ENCODE results near the gene DHRS7C.

The DHRS7C gene

GRCh38 chr17:9769036-9769695, 22.2 kb downstream of the DHRS7C start:
- H2AFZ ChIP-seq (ENCODE audit: low read depth): no peak overlapping the region
- TF ChIP-seq CTCF (conservative IDR thresholded peaks at IDR 0.05; ENCODE audit: low read depth, low read length): no peak
- no peaks in the 10 kb centered on the region for H3K27me3 ChIP-seq (ENCODE audit: insufficient read depth, low read depth)
- no peak overlapping the region for H3K27ac ChIP-seq
- no peaks in the 10 kb centered on the region for H3K36me3 ChIP-seq (ENCODE audit: insufficient read depth)
- H3K4me3 ChIP-seq (IDR thresholded peaks at IDR 0.05; ENCODE audit: insufficient read depth, low read depth, low read length): no peak overlapping the region
- no peaks in the 10 kb centered on the region for H3K79me2 ChIP-seq (ENCODE audit: insufficient read depth, low read depth)
- H3K4me1 ChIP-seq (ENCODE audit: low read depth, poor library complexity, severe bottlenecking): no peaks in the 10 kb centered on the region
- H3K4me2 ChIP-seq: no peak overlapping the region
- no peaks in the 10 kb centered on the region for H4K20me1 ChIP-seq (ENCODE audit: insufficient read depth)
- H3K9ac ChIP-seq: no peak overlapping the region

DNA sequence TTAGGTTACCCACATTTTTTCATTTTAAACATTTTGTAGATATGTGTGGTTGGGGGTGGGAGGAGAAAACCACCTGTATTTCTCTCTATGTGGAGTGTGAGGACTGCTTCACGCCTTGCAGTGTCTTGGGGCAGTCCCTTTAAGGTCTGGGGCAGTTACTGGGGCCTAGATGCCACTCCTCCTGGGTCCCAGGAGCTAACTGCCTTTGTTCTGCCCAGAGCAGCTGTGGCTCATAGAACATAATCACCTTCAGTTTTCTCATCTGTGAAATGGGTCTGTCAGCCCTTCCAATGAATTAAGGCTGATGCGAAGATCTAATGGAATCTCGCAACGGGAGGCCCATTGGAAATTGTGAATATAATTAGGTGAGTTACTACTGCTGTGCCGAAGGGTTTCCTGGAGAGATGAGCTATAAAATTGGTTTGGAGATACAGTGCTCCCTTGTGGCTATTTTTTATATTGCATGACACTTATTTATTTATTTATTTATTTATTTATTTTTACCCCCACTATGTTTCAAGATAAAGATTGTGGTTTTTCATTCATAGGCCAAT, 22.9 kb downstream of the DHRS7C start:
- Histone ChIP-seq H4K20me1 (ENCODE audit: insufficient read depth) (no peaks in the 10 kb centered on the region), H3K9ac (no peak overlapping the region), H3K27me3 (ENCODE audit: insufficient read depth, low read depth) (no peaks in the 10 kb centered on the region), H3K79me2 (ENCODE audit: insufficient read depth, low read depth) (no peaks in the 10 kb centered on the region), H3K27ac (no peak overlapping the region), H3K4me2 (no peak overlapping the region), H3K4me1 (ENCODE audit: low read depth, poor library complexity, severe bottlenecking) (no peaks in the 10 kb centered on the region), H3K36me3 (ENCODE audit: insufficient read depth) (no peaks in the 10 kb centered on the region), H2AFZ (ENCODE audit: low read depth) (no peak overlapping the region), H3K4me3 (IDR thresholded peaks at IDR 0.05; ENCODE audit: insufficient read depth, low read depth, low read length) (no peak overlapping the region)
- TF ChIP-seq CTCF (conservative IDR thresholded peaks at IDR 0.05; ENCODE audit: low read depth, low read length): peak; percentile 41; the same call in 1 of the 2 replicates

GRCh38 chr17:9767432-9767991, 23.9 kb downstream of the DHRS7C start:
- Histone ChIP-seq H3K4me3 (IDR thresholded peaks at IDR 0.05; ENCODE audit: insufficient read depth, low read depth, low read length) (no peak overlapping the region), H3K9ac (no peak overlapping the region), H3K79me2 (ENCODE audit: insufficient read depth, low read depth) (no peaks in the 10 kb centered on the region), H3K4me1 (ENCODE audit: low read depth, poor library complexity, severe bottlenecking) (no peaks in the 10 kb centered on the region), H3K27ac (no peak overlapping the region), H3K36me3 (ENCODE audit: insufficient read depth) (no peaks in the 10 kb centered on the region), H3K27me3 (ENCODE audit: insufficient read depth, low read depth) (no peaks in the 10 kb centered on the region), H4K20me1 (ENCODE audit: insufficient read depth) (no peaks in the 10 kb centered on the region), H2AFZ (ENCODE audit: low read depth) (no peak overlapping the region), H3K4me2 (no peak overlapping the region)
- TF ChIP-seq CTCF (conservative IDR thresholded peaks at IDR 0.05; ENCODE audit: low read depth, low read length): no peak

DNA sequence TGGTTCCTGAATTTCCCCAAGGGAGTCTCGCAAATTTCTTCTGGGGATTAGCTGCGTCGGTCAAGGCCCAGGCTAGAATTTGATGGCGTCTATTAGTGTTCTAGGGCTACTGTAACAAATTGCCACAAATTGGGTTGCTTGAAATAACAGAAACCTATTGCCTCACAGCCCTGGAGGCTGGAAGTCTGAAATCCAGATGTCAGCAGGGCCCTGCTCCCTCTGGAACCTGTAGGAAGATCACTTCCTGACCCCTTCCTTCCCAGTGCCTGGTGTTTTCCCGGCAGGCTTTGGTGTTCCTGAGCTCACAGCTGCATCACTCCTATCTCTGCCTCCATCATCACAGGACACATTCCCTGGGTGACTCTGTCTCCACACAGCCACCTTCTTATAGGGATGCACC, 24.4 kb downstream of the DHRS7C start:
- no peak overlapping the region for H3K9ac ChIP-seq
- no peak overlapping the region for H3K27ac ChIP-seq
- no peaks in the 10 kb centered on the region for H3K4me1 ChIP-seq (ENCODE audit: low read depth, poor library complexity, severe bottlenecking)
- H4K20me1 ChIP-seq (ENCODE audit: insufficient read depth): no peaks in the 10 kb centered on the region
- no peaks in the 10 kb centered on the region for H3K36me3 ChIP-seq (ENCODE audit: insufficient read depth)
- no peaks in the 10 kb centered on the region for H3K79me2 ChIP-seq (ENCODE audit: insufficient read depth, low read depth)
- no peak overlapping the region for H2AFZ ChIP-seq (ENCODE audit: low read depth)
- TF ChIP-seq CTCF (conservative IDR thresholded peaks at IDR 0.05; ENCODE audit: low read depth, low read length): no peak
- no peak overlapping the region for H3K4me2 ChIP-seq
- no peaks in the 10 kb centered on the region for H3K27me3 ChIP-seq (ENCODE audit: insufficient read depth, low read depth)
- no peak overlapping the region for H3K4me3 ChIP-seq (IDR thresholded peaks at IDR 0.05; ENCODE audit: insufficient read depth, low read depth, low read length)

All from KMS-11 (cell line).